ENCODE results near the gene C1orf87.

The C1orf87 gene

GRCh38 chr1:59947047-59947938, 126.3 kb downstream of the C1orf87 start:
- peak; percentile 25 for DNase-seq (ENCODE audit: low read depth)

- DNase-seq (ENCODE audit: low read depth), result no peak
Measured at GRCh38 chr1:59945790-59946189, 127.8 kb downstream of the C1orf87 start.

All from stimulated activated CD8-positive, alpha-beta memory T cell treated with anti-CD3 and anti-CD28 coated beads, Interleukin-12 subunit alpha, Interleukin-12 subunit beta, amount 100 ng/mL, for 1 hour (primary cell).